Measurements from ENCODE around the gene TMEM9.
"Not testable (repeated sequence)": the region's sequence is repeated elsewhere in the genome, so short reads cannot be mapped to it uniquely, and the experiment has no call there.

The TMEM9 gene

DNA sequence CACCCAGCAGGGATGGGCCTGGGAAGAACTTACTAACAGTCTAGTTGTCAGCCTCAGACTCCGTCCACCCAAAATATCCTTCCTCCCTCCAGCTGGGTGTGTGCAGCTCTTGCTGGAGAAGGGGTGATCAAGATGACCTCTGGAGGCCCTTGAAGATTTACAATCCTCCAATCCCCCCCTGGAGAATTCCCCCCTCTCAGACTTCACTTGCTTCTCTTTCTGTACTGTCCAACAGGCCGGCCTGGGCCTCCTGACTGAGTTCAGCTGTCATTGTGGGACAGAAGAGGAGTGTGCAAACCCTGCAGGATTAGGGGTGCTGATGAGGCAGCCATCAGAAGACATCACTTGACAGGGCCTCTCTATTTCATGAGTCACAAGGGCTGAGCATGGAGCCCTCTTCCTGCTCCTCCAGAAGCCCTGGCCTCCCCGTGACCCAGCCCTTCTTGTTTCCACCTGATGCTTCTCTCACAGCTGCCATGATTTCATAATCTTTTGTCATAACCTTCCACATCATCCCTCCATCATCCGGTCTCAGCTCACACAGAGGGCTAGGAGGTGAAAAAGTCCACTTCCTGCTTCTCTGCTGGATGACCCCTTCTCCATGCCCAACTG is 18.8 kb upstream of the TMEM9 start:
- DNase-seq (ENCODE audit: low read depth), result peak; percentile 67

GRCh38 chr1:201172326-201172725 is 18.1 kb upstream of the TMEM9 start:
- DNase-seq (ENCODE audit: low read depth), result no peak

DNA sequence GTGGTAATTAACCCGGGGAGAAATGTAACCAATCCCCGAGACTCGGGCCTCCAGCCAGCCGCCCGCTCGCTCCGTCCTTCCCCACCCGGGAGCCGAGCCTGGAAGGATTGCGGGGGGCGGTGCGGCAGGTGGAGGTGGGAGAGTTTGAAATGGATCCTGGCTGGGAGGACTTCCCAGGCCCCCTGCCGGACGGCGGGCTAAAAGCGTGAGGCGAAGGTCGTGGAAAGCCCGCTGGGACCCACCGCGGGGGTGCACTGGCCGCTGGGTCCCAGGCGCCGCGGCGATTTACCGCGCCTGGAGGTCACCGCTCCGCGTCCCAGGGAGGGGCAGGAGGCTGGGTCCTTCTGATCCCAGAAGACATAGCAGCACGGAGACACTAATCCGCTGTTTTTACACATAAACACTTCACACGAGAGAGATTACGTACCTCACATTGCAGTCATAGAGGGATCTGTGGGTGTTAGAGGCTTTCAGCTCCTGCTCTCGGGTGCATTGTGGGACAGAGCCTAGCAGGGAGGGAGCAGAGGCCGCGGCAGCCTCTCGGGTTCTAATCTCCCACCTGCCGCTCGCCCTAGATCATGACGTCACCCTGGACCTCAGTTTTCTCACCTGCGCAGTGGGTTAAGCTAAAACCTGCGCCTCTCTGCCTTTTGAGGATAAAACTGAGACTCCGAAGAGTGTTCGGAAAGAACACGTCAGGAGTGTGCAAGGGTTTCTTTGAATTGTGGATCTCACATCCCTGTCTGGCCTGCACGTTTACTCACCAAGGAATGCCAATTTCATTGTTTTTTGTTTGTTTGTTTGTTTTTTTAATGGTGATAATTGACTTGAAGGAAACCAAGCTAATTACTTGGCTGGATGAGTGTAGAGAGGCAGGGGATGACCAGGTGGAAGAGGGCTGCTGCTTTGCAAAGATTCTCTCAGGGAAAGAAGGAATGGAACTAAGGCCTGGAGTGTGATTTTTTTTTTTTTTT is 17.1 kb upstream of the TMEM9 start:
- DNase-seq (ENCODE audit: low read depth), result peak; percentile 53

- peak; percentile 94 for DNase-seq (ENCODE audit: low read depth)
These were observed 16.3 kb upstream of the TMEM9 start for GRCh38 chr1:201170533-201171062.

DNA sequence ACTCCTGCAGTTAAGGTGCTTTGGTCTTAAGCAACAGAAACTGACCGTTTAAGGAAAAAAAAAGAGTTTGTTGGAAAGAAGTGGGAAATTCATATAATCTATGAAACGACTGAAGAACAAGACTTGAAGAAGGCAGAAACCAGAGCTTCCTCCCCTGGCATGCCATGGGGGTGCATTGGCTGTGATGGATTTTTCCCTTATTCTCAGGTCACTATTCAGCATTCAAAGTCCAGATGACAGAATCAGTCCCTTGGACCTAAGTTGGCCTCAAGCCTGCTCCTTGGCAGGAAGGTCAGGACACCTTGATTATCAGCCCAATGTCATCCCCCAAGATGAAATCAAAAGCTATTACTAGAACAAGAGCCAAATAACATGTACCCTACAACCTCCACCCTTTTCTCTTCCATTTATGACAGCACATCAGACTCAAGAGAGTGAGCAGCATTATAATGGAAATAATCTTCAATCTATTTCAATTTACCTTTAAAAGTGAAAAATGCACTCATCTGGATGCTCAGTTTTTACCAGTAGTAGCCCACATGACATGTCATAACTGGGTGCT is 15.8 kb upstream of the TMEM9 start:
- DNase-seq (ENCODE audit: low read depth), result no peak

- DNase-seq (ENCODE audit: low read depth), result no peak
These were observed 14.9 kb upstream of the TMEM9 start for GRCh38 chr1:201169203-201169602.

- DNase-seq (ENCODE audit: low read depth), result no peak
These were observed 13.0 kb upstream of the TMEM9 start for GRCh38 chr1:201167041-201167991.

DNA sequence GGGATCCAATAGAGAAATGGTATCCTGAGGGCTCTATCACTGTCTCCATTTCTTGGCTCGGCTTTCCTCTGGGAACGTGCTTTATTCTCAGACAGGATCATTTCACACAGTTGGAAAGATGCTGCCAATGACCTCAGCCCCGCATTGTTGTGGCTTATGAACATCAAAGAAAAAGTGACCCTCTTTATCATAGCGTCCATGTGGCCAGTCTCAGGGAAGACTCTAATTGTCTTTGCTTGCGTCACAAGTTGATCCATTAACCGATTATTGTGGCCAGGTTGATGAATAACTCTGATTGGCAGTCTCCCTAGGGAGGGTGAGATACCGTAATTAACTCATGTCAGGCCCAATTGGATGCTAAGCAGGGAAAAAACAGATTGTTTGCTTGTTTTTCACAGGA is 10.4 kb upstream of the TMEM9 start:
- no peak for DNase-seq (ENCODE audit: low read depth)

DNA sequence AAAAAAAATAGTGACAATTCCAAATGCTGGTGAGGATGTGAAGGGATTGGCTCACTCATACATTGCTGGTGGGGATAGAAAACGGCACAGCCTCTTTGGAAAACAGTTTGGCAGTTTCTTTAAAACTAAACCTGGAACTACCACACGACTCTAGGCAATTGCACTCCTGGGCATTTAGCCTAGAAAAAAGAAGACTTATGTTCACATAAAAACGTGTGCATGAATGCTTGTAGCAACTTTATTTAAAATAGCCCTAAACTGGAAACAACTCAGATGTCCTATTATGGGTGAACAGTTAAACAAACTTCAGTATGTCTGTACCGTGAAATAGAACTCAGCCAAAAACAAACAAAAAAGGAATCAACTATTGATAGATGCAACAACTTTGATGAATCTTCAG is 9.4 kb upstream of the TMEM9 start:
- DNase-seq (ENCODE audit: low read depth), result no peak

- DNase-seq (ENCODE audit: low read depth), result not testable (repeated sequence)
These were observed 8.8 kb upstream of the TMEM9 start for GRCh38 chr1:201163036-201163435.

GRCh38 chr1:201157949-201158348 is 3.7 kb upstream of the TMEM9 start:
- DNase-seq (ENCODE audit: low read depth), result no peak

DNA sequence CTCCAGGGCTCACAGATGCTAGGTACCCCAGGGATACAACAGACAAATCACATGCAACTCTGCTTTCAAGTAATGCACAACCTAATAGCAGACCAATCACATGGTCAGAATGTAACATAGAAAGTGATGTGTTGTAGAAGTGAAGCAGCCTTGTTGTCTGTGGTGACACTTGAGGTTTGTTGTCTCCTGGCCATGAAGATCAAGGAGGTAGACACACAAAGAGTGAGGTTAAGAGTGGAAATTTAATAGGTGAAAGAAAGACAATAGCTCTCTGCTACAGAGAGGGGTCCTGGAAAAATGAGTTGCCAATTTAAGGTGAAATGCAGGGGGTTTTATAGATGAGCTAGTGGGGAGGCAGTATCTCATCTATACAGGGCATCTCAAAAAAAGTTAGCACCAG is 2.5 kb upstream of the TMEM9 start:
- DNase-seq (ENCODE audit: low read depth), result no peak

DNA sequence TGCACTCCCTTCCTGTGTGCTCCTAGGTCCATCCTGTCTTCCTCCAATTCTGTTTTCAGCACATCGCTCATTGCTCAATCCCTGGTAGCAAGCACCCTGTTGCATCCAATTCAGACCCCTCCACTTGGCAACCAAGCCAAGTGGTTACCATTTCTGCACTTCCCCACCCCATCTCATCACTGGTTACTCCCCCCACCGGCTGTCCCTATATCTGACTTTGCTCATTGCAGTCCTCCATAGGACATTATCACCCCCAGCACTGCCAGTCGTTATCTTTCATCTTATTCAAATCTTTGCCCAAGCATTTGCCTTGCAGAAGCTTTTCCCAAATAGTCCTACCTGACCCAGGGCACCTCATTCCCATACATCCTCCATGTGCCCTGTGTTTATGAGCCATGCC is 2.1 kb upstream of the TMEM9 start:
- DNase-seq (ENCODE audit: low read depth), result no peak

DNA sequence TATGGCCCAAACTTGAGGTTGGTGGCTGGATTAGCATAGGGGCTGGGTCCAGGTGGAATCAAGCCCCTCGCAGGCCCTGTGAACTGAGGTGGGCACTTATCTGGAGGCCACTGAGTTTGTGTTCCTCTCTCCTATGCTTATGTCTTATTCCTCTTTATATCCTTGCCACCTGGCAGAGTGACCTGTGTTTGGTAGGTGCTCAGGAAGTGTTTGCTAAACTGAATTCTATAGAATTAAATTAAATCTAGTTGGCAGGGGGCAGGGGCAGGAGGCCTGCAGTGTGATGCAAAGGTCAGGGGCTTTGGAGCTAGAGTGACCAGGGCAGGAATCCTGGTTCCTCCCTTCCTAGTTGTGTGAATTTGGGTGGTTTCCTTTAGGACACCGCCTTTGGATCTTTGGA is 1.1 kb upstream of the TMEM9 start:
- DNase-seq (ENCODE audit: low read depth), result no peak

GRCh38 chr1:201153474-201154388 is 543 bp downstream of the TMEM9 start:
- DNase-seq (ENCODE audit: low read depth), result peak; percentile 20

GRCh38 chr1:201149400-201149799 is 4.9 kb downstream of the TMEM9 start:
- DNase-seq (ENCODE audit: low read depth), result peak; percentile 50

DNA sequence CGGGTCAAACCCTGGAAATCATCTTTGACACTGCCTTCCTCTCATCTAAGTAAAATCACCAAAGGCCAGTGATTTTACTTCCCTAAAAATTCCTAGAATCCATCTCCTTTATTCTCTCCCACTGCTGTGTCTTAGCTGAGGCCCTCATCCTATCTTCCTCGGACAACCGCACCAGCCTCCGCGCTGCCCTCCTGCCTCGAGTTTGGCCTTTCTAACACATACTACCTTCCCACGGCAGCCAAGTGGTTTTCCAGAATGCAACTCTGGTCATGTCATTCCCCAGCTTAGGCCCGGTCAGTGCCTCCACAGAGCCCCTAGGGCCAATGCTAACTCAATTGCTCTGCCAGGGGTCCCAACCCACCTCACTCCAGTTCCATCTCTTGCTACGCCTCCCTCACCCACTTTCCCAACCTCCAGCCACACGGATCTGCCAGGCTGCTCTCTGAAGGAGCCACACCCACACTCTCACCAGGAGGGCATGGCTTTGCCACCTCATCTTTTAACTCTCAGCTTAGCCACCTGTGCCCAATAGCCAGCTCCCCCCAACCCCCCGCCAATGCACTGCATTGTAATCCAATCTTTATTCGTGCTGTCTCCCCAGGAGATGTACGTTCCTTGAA is 6.8 kb downstream of the TMEM9 start:
- DNase-seq (ENCODE audit: low read depth), result no peak

- DNase-seq (ENCODE audit: low read depth), result no peak
These were observed 7.5 kb downstream of the TMEM9 start for GRCh38 chr1:201146626-201147390.

DNA sequence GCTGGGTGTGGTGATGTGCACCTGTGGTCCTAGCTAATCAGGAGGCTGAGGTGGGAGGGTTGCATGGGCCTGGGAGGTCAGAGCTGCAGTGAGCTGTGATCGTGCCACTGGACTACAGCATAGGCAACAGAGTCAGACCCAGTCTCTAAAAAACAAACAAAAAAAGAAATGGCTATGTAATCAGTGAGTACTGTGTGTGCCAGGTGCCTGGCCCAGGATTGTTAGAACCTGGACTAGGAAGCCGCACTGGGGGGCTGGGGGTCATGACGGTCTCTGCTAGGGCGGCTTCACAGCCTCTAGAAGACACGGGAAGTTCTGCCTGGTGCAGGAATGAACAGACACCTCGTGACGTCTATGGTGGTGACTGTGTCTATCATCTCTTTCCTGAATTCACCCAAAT is 8.5 kb downstream of the TMEM9 start:
- DNase-seq (ENCODE audit: low read depth), result no peak

Data from amniotic epithelial cell (primary cell).